ENCODE measurements around the gene MYDGF.

Gene MYDGF

GRCh38 chr19:4636151-4636717 lies 33.9 kb downstream of the MYDGF start (continued):
- TF ChIP-seq ZBTB10 (tag by site-specific recombination; IDR thresholded peaks at IDR 0.05) (peak; percentile 73; the same call in 1 of the 2 replicates), ZNF660 (tag by site-specific recombination; IDR thresholded peaks at IDR 0.05) (0 out of 2 replicates have a peak, but pooled peaks have one; percentile 18), CTCF (tag by site-specific recombination; IDR thresholded peaks at IDR 0.05) (peak; percentile 90), GLIS2 (tag by site-specific recombination; IDR thresholded peaks at IDR 0.05) (0 out of 2 replicates have a peak, but pooled peaks have one; percentile 35), ZNF600 (tag by site-specific recombination; IDR thresholded peaks at IDR 0.05) (peak; percentile 72; the same call in 1 of the 2 replicates), BCL11B (tag by site-specific recombination; IDR thresholded peaks at IDR 0.05; ENCODE audit: low read depth) (no peak), ZBTB8A (tag by site-specific recombination; IDR thresholded peaks at IDR 0.05) (peak; percentile 39; the same call in 1 of the 2 replicates), KLF8 (tag by site-specific recombination; IDR thresholded peaks at IDR 0.05) (peak; percentile 12; the same call in 1 of the 2 replicates), SP2 (tag by site-specific recombination; IDR thresholded peaks at IDR 0.05) (peak; percentile 35), ZNF114 (tag by site-specific recombination; IDR thresholded peaks at IDR 0.05) (no peak), KLF1 (tag by site-specific recombination; IDR thresholded peaks at IDR 0.05) (0 out of 2 replicates have a peak, but pooled peaks have one; percentile 19), ZNF202 (tag by site-specific recombination; IDR thresholded peaks at IDR 0.05; ENCODE audit: borderline replicate concordance) (no peak), ZBTB17 (tag by site-specific recombination; IDR thresholded peaks at IDR 0.05) (peak; percentile 18; the same call in 1 of the 2 replicates), PATZ1 (tag by site-specific recombination; IDR thresholded peaks at IDR 0.05) (peak; percentile 49), SP7 (tag by site-specific recombination; IDR thresholded peaks at IDR 0.05) (peak; percentile 30; the same call in 1 of the 2 replicates), ZNF354C (tag by site-specific recombination; IDR thresholded peaks at IDR 0.05; ENCODE audit: borderline replicate concordance, low read depth) (no peak), ZNF654 (tag by site-specific recombination; IDR thresholded peaks at IDR 0.05; ENCODE audit: low read depth) (peak; percentile 72), ZNF692 (tag by site-specific recombination; IDR thresholded peaks at IDR 0.05) (0 out of 2 replicates have a peak, but pooled peaks have one; percentile 23), ZBTB7A (tag by site-specific recombination; IDR thresholded peaks at IDR 0.05; ENCODE audit: low read depth) (peak; percentile 24; the same call in 1 of the 2 replicates), ZEB2 (tag by site-specific recombination; IDR thresholded peaks at IDR 0.05) (peak; percentile 53; the same call in 1 of the 2 replicates), SCRT2 (tag by site-specific recombination; IDR thresholded peaks at IDR 0.05) (no peak), ZBTB26 (tag by site-specific recombination; optimal IDR thresholded peaks at IDR 0.05) (peak; percentile 23)
